ENCODE data around the gene ENOX2. TPM values are rescaled to one million over a fixed set of nuclear protein-coding genes. Genes with fewer than 3 reads are reported as not detected.

ENOX2 gene
- total RNA-seq, 1 donor from 2014 or later = 21.0 TPM

DNA sequence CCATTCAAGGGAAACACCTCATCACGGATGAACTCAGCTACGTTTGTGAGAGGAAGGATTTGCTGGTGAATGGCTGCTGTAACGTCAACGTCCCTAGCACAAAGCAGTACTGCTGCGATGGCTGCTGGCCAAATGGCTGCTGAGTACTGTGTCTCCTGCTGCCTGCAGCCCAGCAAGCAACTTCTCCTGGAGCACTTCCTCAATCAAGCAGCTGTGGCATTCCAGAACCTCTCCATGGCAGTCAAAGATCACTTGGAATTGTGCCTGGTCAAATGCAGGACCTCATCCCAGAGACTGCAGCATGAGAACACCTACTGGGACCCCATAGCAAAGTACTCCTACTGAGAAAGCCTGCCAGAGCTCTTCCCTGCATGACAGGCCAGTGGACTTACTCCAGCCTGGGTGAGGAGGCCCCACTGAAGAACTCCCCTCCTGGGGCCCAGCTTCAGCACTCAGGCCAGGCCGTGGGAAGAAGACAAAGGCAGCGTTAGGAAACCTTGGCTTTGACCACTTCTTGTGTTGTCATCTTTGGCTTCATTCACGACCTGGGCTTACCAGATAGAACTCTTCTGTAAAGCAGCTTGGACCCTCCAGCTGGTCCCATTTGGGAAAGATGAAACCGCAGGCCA lies 256.9 kb downstream of the ENOX2 start:
- no peak for DNase-seq (ENCODE audit: low spot score)

DNA sequence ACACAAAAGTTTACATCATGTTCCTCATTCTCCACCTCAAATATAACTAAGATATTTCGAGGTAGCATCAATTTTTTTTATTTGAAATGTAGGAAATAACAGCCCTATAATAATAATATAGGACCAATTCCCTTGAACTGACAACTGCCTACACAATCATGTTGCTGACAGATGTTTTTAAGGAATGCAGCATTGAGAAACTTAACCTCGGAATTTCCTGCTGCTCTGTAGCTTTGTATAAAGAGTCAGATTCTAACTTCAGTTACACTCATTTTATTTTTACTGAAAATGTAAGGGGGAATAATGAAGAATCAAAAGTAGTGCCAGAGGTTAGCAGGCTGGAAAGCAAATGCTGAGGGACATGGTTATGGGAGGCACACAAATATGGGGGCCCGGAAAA lies 265.4 kb downstream of the ENOX2 start:
- no peak for DNase-seq (ENCODE audit: low spot score)

GRCh38 chrX:130636277-130636676 lies 266.7 kb downstream of the ENOX2 start:
- no peak for DNase-seq (ENCODE audit: low spot score)

GRCh38 chrX:130631011-130631410 lies 272.0 kb downstream of the ENOX2 start:
- DNase-seq (ENCODE audit: low spot score) = no peak

GRCh38 chrX:130628516-130628915 lies 274.5 kb downstream of the ENOX2 start:
- no peak for DNase-seq (ENCODE audit: low spot score)

DNA sequence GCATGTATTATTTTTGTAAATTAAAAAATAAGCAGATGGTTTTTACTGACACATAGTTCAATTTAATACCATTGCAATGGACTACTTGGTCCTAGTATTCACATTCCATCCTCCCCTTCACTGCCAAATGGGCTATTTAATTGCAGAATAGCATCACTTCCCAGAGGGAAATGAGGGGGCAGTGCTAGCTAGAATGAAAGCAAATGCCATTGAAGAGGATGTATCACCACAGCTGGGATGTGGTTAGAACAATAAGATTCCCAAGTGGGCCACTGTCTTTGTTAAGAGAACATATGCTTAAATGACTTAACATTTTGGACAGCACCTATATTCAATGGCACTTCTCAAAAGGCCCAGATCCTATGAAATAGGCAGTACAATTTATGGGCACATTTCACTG lies 276.5 kb downstream of the ENOX2 start:
- no peak for DNase-seq (ENCODE audit: low spot score)

DNA sequence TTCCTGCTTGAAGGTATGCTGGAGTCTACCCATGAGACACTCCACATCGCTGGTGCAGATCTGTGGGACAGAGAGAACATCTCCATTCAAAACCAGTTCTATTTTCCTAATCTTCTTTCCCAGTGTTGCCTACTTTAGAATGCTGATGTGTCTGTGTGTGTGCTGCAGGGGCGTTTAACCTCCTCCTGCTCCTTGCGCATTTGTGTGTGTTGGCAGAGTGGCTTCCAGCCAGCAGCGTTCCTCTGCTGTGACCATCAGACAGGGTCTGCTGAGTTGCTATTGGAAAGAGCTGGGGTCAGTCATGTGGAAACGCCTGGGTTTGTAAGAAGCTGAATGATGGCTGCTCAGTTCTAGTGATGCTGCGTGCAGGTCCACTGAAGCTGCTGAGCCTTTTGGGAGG lies 277.6 kb downstream of the ENOX2 start:
- no peak for DNase-seq (ENCODE audit: low spot score)

DNA sequence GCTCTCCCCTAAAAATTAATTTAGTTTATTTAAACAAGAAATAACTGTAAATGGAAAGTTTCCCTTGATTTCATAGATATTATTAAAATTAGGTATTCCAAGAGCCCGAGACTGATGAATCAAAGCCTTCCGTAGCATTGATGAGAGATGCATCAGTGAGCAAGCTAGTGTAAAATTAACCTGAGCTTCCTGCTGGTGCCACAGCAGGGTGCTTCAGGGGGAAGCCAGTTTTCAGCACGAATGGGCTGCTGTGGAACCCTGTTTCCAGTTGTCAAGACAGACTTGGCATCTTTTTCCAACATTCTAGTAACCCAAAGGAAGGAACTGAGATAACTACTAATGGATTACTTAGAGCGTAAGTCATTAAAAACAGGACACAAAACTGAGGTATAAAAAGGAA lies 279.5 kb downstream of the ENOX2 start:
- DNase-seq (ENCODE audit: low spot score) = no peak

- no peak for DNase-seq (ENCODE audit: low spot score)
These were observed 287.1 kb downstream of the ENOX2 start for GRCh38 chrX:130615941-130616340.

GRCh38 chrX:130607431-130607830 lies 295.6 kb downstream of the ENOX2 start:
- no peak for DNase-seq (ENCODE audit: low spot score)

- DNase-seq (ENCODE audit: low spot score) = no peak
These were observed 296.6 kb downstream of the ENOX2 start for GRCh38 chrX:130606425-130606824.

GRCh38 chrX:130604882-130605281 lies 298.1 kb downstream of the ENOX2 start:
- DNase-seq (ENCODE audit: low spot score) = no peak

DNA sequence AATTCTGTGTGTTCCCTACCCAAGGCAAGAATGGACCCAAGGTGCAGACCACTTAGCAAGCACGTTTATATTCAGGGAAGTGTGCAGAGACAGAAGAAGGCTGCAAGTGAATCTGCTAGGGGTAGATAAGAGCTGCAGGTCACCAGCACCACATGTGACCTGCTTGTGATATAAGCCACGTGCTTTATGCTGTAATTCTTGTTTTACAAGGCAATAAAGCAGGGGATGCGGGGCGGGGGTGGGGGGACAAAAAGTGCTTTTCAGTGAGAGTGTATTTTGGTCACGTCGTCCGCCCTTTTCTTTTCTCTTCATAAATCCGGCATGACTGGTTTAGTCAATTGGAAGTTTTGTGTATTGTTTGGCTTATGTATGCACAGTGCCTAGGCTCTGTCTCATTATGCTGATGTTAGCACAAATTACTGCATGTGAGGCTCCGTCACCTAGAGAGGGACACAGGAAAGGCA lies 308.5 kb downstream of the ENOX2 start:
- DNase-seq (ENCODE audit: low spot score) = no peak

DNA sequence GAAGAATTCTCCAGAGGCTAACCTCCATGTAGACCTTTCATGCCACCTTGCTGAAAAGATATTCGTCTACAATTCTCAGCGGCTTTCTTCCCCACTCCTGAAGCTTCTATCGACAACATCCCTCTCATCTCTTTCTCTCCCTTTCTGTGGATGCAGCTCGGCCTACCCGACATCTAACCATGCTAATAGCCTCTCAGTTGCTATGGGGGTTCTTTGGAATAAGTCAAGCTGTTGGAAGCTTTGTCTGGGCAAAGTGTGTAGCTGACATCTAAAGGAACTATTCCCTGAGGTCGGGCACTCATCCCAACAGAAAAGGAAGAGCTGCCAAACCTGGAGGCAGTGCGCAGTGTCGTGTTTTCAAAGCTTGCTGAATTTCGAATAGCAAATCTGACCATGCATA lies 309.1 kb downstream of the ENOX2 start:
- no peak for DNase-seq (ENCODE audit: low spot score)

DNA sequence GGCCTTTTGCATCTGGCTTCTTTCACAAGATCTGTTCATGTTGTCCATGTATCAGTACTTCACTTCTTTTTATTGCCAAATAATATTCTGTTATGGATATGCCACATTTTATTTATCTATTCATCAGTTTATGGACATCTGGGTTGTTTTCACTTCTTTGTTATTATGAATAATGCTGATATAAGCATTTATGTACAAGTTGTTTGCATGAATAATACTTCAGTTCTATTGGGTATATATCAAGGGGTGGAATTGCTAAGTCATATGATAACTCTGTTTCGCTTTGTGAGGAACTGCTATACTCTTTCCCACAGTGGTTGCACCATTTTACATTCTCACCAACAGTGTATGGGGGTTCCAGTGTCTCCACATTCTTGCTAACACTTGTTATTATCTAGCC lies 310.8 kb downstream of the ENOX2 start:
- no peak for DNase-seq (ENCODE audit: low spot score)

DNA sequence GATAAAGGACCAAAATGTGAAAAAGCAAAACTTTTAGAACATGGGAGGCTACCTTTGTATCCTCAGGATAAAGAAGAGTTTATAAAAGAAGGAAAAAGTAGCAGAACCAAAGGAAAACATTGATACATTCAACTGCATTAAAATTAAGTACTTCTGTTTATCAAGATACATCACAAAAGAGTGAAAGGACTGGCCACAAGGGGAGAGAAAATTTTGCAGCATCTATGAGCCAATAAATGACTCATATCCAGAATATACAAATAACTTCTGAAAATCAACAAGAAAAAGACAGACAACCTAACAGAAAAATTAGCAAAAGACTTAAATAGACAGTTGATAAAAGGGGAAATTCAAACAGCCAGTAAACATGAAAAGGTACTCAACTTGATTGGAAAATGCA lies 324.1 kb downstream of the ENOX2 start:
- no peak for DNase-seq (ENCODE audit: low spot score)

DNA sequence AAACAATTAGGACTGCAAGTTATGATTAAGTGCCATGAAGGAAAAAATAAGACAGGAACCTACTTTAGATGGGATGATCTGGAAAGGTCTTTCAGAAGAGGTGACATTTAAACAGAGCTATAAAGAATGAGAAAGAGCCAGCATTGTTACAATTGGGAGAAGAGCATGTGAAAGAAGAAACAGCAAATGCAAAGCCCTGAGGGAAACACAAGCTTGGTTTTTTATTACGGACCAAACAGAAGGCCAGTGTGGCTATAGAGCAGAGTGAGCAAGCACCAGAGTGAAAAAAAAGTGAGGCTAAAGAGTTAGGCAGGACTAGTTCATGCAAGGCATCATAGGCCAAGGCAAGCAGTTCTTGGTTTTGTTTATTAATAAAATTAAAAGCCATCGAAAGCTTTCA lies 325.6 kb downstream of the ENOX2 start:
- DNase-seq (ENCODE audit: low spot score) = no peak

- no peak for DNase-seq (ENCODE audit: low spot score)
These were observed 327.1 kb downstream of the ENOX2 start for GRCh38 chrX:130575831-130576389.

Other genes with a start within 250 kb of the ENOX2 start
- not detected for gene ARHGAP36, start 155.1 kb upstream of the ENOX2 start, total RNA-seq

Measured in ureter (tissue), 1 donor.